GM12892 (cell line): Measurements from ENCODE around the gene PPA1.
"Not testable (repeated sequence)": the region's sequence is repeated elsewhere in the genome, so short reads cannot be mapped to it uniquely, and the experiment has no call there.

Source experiments
- POLR2A ChIP-seq: IDR thresholded peaks from 2 replicates; pipeline ENCODE4 v1.6.1; 2011; ENCODE audit warnings: low read depth, low read length, control low read depth
- POLR2AphosphoS5 ChIP-seq: IDR thresholded peaks from 2 replicates; pipeline ENCODE4 v1.6.1; 2011; ENCODE audit warnings: low read depth, low read length, control low read depth
- TAF1 ChIP-seq: IDR thresholded peaks from 2 replicates; pipeline ENCODE4 v1.6.1; 2011; ENCODE audit warnings: low read depth, mild to moderate bottlenecking, control low read depth, low read length, borderline replicate concordance

DNA sequence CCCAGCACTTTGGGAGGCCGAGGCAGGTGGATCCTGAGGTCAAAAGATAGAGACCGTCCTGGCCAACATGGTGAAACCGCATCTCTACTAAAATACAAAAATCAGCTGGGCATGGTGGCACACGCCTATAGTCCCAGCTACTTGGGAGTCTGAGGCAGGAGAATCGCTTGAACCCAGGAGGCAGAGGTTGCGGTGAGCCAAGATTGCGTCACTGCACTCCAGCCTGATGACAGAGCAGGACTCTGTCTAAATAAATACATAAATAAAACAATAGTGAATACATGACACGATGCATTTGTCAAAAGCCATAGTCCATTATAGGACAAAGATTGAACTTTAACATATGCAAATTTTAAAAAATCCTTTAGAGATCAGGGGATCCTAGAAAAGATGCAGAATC is 54.0 kb downstream of the PPA1 start:
- TF ChIP-seq POLR2A, TAF1, POLR2AphosphoS5: not testable (repeated sequence)
